Loucy (cell line): ENCODE data around the gene KSR2.

Source experiments
- EZH2phosphoT487 ChIP-seq: fragments of 200-600 bp; IDR thresholded peaks from 2 replicates; pipeline ENCODE4 v1.6.1; 2018; ENCODE audit warnings: antibody characterized with exemption, mild to moderate bottlenecking, moderate library complexity, borderline replicate concordance
- TF ChIP-seq, protein P1 (sequence below): fragments of 200-600 bp; sonication (generic); conservative IDR thresholded peaks from 2 replicates; pipeline ENCODE4 v1.5.1; 2014; ENCODE audit warnings: mild to moderate bottlenecking, antibody characterized with exemption, low read length

DNA sequence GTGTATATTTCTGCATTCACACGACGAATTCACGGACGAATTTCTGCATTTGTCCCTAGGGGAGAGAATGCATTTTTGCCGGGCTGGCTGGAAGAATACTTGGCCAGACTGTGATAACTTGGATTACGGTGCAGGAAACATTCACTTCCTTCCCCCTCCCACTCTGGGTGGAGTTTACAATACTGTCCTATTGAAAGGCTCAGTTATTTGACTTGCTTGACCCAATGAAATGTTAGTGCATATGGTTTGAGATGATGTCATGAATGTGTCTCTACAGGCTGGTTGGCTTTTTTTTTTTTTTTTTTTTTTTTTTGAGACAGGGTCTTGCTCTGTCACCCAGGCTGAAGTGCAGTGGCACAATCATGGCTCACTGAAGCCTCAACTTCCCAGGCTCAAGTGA, 516.7 kb downstream of the KSR2 start:
- TF ChIP-seq EZH2phosphoT487 = no peak
- TF ChIP-seq, protein P1, sequence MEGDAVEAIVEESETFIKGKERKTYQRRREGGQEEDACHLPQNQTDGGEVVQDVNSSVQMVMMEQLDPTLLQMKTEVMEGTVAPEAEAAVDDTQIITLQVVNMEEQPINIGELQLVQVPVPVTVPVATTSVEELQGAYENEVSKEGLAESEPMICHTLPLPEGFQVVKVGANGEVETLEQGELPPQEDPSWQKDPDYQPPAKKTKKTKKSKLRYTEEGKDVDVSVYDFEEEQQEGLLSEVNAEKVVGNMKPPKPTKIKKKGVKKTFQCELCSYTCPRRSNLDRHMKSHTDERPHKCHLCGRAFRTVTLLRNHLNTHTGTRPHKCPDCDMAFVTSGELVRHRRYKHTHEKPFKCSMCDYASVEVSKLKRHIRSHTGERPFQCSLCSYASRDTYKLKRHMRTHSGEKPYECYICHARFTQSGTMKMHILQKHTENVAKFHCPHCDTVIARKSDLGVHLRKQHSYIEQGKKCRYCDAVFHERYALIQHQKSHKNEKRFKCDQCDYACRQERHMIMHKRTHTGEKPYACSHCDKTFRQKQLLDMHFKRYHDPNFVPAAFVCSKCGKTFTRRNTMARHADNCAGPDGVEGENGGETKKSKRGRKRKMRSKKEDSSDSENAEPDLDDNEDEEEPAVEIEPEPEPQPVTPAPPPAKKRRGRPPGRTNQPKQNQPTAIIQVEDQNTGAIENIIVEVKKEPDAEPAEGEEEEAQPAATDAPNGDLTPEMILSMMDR = no peak
